ENCODE measurements around the gene SH3RF3. TPM values are rescaled to one million over a fixed set of nuclear protein-coding genes. Genes with fewer than 3 reads are reported as not detected.

The SH3RF3 gene
- polyA plus RNA-seq, 1 donor (not counting 4 experiments of a cell fraction or from before 2014, with no cell fraction given) = 0.08 TPM

DNA sequence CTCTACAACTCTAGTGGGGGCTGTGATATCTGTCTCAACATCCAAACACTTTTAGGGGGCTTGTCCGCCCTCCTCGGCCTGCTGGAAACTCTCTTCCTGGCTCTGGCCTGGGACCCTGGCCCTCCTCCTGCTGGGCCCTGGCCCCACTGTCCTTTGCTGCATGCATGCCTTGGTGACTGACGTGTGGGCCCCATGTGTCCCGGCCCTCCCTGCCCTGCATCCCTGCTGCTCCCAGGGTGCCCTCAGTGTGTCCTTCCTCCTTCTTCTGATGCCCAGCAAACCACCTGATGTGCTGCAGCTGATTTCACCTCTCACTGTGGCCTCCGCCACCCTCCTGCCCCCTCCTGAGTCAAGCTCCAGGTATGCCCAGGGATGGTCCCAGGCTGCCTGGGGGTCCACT lies 383.1 kb downstream of the SH3RF3 start:
- no peaks in the 10 kb centered on the region for H3K36me3 ChIP-seq (ENCODE audit: control insufficient read depth in 2 of 2, extremely low read depth in 1 of 2, insufficient read depth in 2 of 2, low read length in 2 of 2)
- dilution Hi-C loops (cut with MboI; ENCODE audit: extremely low pct_ligation_motif_present, low sequenced_read_pairs) = no loop called here
- H3K9ac ChIP-seq (ENCODE audit: control insufficient read depth, extremely low read depth, insufficient read depth, low read length) = no peak overlapping the region
- H3K79me2 ChIP-seq (ENCODE audit: control insufficient read depth, insufficient read depth, low read length) = no peaks in the 10 kb centered on the region
- peaks cover 3% of the 10 kb centered on the region for H3K27me3 ChIP-seq (ENCODE audit: control insufficient read depth, extremely low read depth, insufficient read depth, low read length)
- H3K27ac ChIP-seq (ENCODE audit: control insufficient read depth, insufficient read depth, low read length) = no peak overlapping the region
- no peak for TF ChIP-seq EZH2 (IDR thresholded peaks at IDR 0.05; ENCODE audit: low read length)
- TF ChIP-seq, protein P1, sequence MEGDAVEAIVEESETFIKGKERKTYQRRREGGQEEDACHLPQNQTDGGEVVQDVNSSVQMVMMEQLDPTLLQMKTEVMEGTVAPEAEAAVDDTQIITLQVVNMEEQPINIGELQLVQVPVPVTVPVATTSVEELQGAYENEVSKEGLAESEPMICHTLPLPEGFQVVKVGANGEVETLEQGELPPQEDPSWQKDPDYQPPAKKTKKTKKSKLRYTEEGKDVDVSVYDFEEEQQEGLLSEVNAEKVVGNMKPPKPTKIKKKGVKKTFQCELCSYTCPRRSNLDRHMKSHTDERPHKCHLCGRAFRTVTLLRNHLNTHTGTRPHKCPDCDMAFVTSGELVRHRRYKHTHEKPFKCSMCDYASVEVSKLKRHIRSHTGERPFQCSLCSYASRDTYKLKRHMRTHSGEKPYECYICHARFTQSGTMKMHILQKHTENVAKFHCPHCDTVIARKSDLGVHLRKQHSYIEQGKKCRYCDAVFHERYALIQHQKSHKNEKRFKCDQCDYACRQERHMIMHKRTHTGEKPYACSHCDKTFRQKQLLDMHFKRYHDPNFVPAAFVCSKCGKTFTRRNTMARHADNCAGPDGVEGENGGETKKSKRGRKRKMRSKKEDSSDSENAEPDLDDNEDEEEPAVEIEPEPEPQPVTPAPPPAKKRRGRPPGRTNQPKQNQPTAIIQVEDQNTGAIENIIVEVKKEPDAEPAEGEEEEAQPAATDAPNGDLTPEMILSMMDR (optimal IDR thresholded peaks at IDR 0.05 in 1 of 3, IDR thresholded peaks at IDR 0.05 in 1 of 3, conservative IDR thresholded peaks at IDR 0.05 in 1 of 3; ENCODE audit: extremely low read depth in 1 of 3, insufficient read depth in 2 of 3, low read length in 3 of 3) = no peak
- no peak overlapping the region for H2AFZ ChIP-seq (ENCODE audit: control insufficient read depth, low read length)
- H3K9me1 ChIP-seq (ENCODE audit: control insufficient read depth, extremely low read depth, insufficient read depth, low read length) = no peaks in the 10 kb centered on the region
- no peaks in the 10 kb centered on the region for H3K9me3 ChIP-seq (ENCODE audit: control insufficient read depth, low read depth, low read length)
- H4K20me1 ChIP-seq (ENCODE audit: control insufficient read depth, extremely low read depth, insufficient read depth, low read length) = no peaks in the 10 kb centered on the region
- H3K4me2 ChIP-seq (ENCODE audit: control insufficient read depth, extremely low read depth, insufficient read depth, low read depth, low read length) = no peak overlapping the region
- H3K4me1 ChIP-seq (ENCODE audit: control insufficient read depth, extremely low read depth, insufficient read depth, low read length) = peaks cover 10% of the 10 kb centered on the region
- FAIRE-seq = no peak
- DNase-seq (ENCODE audit: low read depth, low spot score) = no peak
- H3K4me3 ChIP-seq (ENCODE audit: control insufficient read depth in 2 of 3, extremely low read depth in 1 of 3, insufficient read depth in 2 of 3, low read depth in 1 of 3, low read length in 3 of 3) = no peak overlapping the region

DNA sequence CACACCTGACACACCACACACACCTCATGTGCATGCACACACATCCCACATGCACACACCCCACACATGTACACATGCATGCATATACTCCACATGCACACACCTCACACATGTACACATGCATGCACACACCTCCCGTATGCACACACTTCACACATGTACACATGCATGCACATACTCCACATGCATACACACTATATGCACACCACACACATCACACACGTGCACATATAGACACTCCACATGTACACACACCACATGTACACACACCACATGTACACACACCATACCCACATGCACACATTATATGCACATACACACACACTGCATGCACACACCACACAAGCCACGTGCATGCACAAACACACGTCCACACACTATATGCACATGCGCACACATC lies 384.2 kb downstream of the SH3RF3 start:
- H3K36me3 ChIP-seq (ENCODE audit: control insufficient read depth in 2 of 2, extremely low read depth in 1 of 2, insufficient read depth in 2 of 2, low read length in 2 of 2) = no peaks in the 10 kb centered on the region
- no peak overlapping the region for H2AFZ ChIP-seq (ENCODE audit: control insufficient read depth, low read length)
- H3K27me3 ChIP-seq (ENCODE audit: control insufficient read depth, extremely low read depth, insufficient read depth, low read length) = peaks cover 3% of the 10 kb centered on the region
- H3K79me2 ChIP-seq (ENCODE audit: control insufficient read depth, insufficient read depth, low read length) = no peaks in the 10 kb centered on the region
- H4K20me1 ChIP-seq (ENCODE audit: control insufficient read depth, extremely low read depth, insufficient read depth, low read length) = no peaks in the 10 kb centered on the region
- H3K27ac ChIP-seq (ENCODE audit: control insufficient read depth, insufficient read depth, low read length) = no peak overlapping the region
- H3K4me2 ChIP-seq (ENCODE audit: control insufficient read depth, extremely low read depth, insufficient read depth, low read depth, low read length) = no peak overlapping the region
- H3K4me1 ChIP-seq (ENCODE audit: control insufficient read depth, extremely low read depth, insufficient read depth, low read length) = peaks cover 19% of the 10 kb centered on the region
- DNase-seq (ENCODE audit: low read depth, low spot score) (no peak), FAIRE-seq (peak; percentile 46)
- no peaks in the 10 kb centered on the region for H3K9me3 ChIP-seq (ENCODE audit: control insufficient read depth, low read depth, low read length)
- H3K9me1 ChIP-seq (ENCODE audit: control insufficient read depth, extremely low read depth, insufficient read depth, low read length) = no peaks in the 10 kb centered on the region
- no peak overlapping the region for H3K9ac ChIP-seq (ENCODE audit: control insufficient read depth, extremely low read depth, insufficient read depth, low read length)
- dilution Hi-C loops (cut with MboI; ENCODE audit: extremely low pct_ligation_motif_present, low sequenced_read_pairs) = no loop called here
- no peak for TF ChIP-seq EZH2 (IDR thresholded peaks at IDR 0.05; ENCODE audit: low read length)
- TF ChIP-seq, protein P1 (optimal IDR thresholded peaks at IDR 0.05 in 1 of 3, IDR thresholded peaks at IDR 0.05 in 1 of 3, conservative IDR thresholded peaks at IDR 0.05 in 1 of 3; ENCODE audit: extremely low read depth in 1 of 3, insufficient read depth in 2 of 3, low read length in 3 of 3) = no peak
- no peak overlapping the region for H3K4me3 ChIP-seq (ENCODE audit: control insufficient read depth in 2 of 3, extremely low read depth in 1 of 3, insufficient read depth in 2 of 3, low read depth in 1 of 3, low read length in 3 of 3)

Measured in keratinocyte (primary cell).